ENCODE data around the gene GCN1. TPM values are rescaled to one million over a fixed set of nuclear protein-coding genes. Genes with fewer than 3 reads are reported as not detected.
"Not testable (repeated sequence)": the region's sequence is repeated elsewhere in the genome, so short reads cannot be mapped to it uniquely, and the experiment has no call there.

GCN1 gene
- polyA plus RNA-seq, 2 of the 4 experiments (the other 2 are of a cell fraction): 43.2 to 64.1 TPM

DNA sequence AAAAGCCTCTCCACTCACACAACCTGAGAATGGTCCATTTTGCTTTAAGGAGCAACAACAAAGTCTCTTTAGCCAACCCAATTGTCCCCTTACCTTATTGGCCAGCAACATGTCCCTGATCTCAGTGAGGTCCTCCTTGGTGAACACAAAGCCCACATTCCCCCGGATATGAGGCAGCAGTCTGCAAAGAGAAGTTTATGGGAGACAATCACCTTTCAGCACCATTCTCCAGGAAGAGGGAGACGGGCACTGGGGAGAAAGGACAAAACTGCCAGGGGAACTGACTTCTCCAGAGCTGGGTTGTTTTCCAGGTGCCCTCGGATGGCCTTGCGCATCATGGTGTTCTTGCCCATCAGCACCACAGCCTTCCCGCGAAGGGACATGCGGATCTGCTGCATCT is 4.5 kb upstream of the GCN1 start:
- WGBS (ENCODE audit: missing lambda C conversion rate): 40% methylated on average over 7 of the region's 7 CpGs
- peak overlapping the region; percentile 99 for H3K4me2 ChIP-seq
- peak overlapping the region; percentile 93 for H3K4me3 ChIP-seq
- ChIA-PET CTCF (interaction anchor here (1.0 to 18.1 kb wide), 2 partner anchors 26 to 65 kb away, joined by 4 to 308 read pairs; no protein-coding TSS in a partner anchor), POLR2A (interaction anchor here (5.9 kb wide), 1 partner anchor 30 kb away, joined by 132 read pairs; no protein-coding TSS in a partner anchor)
- no peaks in the 10 kb centered on the region for H3K9me3 ChIP-seq
- ATAC-seq (no peak), FAIRE-seq (no peak), DNase-seq (ENCODE audit: low read depth in 1 of 2, low spot score in 1 of 2) (no peak)
- H3K4me1 ChIP-seq: peaks cover 43% of the 10 kb centered on the region
- H3K27ac ChIP-seq: peak overlapping the region; percentile 92; a peak in 5 of 6 replicates
- TF ChIP-seq, protein P1, sequence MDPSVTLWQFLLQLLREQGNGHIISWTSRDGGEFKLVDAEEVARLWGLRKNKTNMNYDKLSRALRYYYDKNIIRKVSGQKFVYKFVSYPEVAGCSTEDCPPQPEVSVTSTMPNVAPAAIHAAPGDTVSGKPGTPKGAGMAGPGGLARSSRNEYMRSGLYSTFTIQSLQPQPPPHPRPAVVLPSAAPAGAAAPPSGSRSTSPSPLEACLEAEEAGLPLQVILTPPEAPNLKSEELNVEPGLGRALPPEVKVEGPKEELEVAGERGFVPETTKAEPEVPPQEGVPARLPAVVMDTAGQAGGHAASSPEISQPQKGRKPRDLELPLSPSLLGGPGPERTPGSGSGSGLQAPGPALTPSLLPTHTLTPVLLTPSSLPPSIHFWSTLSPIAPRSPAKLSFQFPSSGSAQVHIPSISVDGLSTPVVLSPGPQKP (IDR thresholded peaks at IDR 0.05; ENCODE audit: low read depth, low read length): no peak
- TF ChIP-seq ESRRA (IDR thresholded peaks at IDR 0.05; ENCODE audit: borderline replicate concordance, low read length) (no peak), JUN (IDR thresholded peaks at IDR 0.05) (0 out of 5 replicates have a peak, but pooled peaks of 1 of the 2 experiments have one; percentile 26)

- 76% methylated on average over 4 of the region's 4 CpGs for WGBS (ENCODE audit: missing lambda C conversion rate)
- Histone ChIP-seq H3K4me2 (peak overlapping the region; percentile 99), H3K27ac (peak overlapping the region in 1 of 2 experiments; percentile 22; a peak in 1 of 6 replicates), H3K4me1 (peaks cover 54% of the 10 kb centered on the region), H3K9me3 (no peaks in the 10 kb centered on the region), H3K4me3 (peak overlapping the region; percentile 2; the same call in 1 of the 3 replicates)
- ChIA-PET POLR2A (interaction anchor here (0.6 to 5.9 kb wide), 3 partner anchors 31 to 96 kb away, joined by 3 to 132 read pairs (median 4); partner anchors contain the start of gene RNU4-1), CTCF (interaction anchor here (0.6 to 18.1 kb wide), 5 partner anchors 27 to 77 kb away, joined by 3 to 308 read pairs (median 3); partner anchors contain the start of gene PXN)
- DNase-seq (ENCODE audit: low read depth in 1 of 2, low spot score in 1 of 2): no peak
- ATAC-seq: no peak
- FAIRE-seq: no peak
- TF ChIP-seq FOXS1 (CRISPR knock-in tag; IDR thresholded peaks at IDR 0.05): no peak
- TF ChIP-seq TFCP2L1 (CRISPR knock-in tag; IDR thresholded peaks at IDR 0.05): 0 out of 2 replicates have a peak, but pooled peaks have one; percentile 32
Measured at GRCh38 chr12:120197542-120197887, 3.0 kb upstream of the GCN1 start.

GRCh38 chr12:120196817-120197541 is 2.5 kb upstream of the GCN1 start:
- POLR2A ChIA-PET; H3K9me3 ChIP-seq; ATAC-seq; FAIRE-seq; DNase-seq (ENCODE audit: low read depth in 1 of 2, low spot score in 1 of 2); H3K4me3 ChIP-seq: not testable (repeated sequence)
- H3K4me2 ChIP-seq: peak overlapping the region; percentile 99
- peaks cover 54% of the 10 kb centered on the region for H3K4me1 ChIP-seq
- CTCF ChIA-PET: interaction anchor here (0.6 to 18.1 kb wide), 4 partner anchors 28 to 78 kb away, joined by 3 to 308 read pairs (median 4); no protein-coding TSS in a partner anchor
- peak in 1 of 2 experiments; percentile 33; a peak in 2 of 5 replicates for TF ChIP-seq JUN (IDR thresholded peaks at IDR 0.05)
- TF ChIP-seq TFCP2L1 (CRISPR knock-in tag; IDR thresholded peaks at IDR 0.05): peak; percentile 44; the same call in 1 of the 2 replicates
- peak overlapping the region in 1 of 2 experiments; percentile 22; a peak in 1 of 6 replicates for H3K27ac ChIP-seq
- WGBS (ENCODE audit: missing lambda C conversion rate): 77% methylated on average over 7 of the region's 7 CpGs

DNA sequence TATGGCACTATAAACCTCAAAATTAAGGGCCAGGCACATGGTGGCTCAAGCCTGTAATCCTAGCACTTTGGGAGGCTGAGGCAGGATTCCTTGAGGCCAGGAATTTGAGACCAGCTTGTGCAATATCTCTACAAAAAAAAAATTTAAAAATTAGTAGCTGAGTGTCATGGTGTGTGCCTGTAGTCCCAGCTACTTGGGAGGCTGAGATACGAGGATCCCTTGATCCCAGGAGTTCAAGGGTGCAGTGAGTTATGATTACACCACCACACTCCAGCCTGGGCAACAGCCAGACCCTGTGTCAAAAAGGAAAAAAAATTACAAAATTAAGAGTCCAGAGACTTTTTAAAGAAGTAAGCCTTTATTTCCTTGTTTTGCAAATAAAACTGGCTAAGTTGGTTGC is 1.8 kb upstream of the GCN1 start:
- no peak for DNase-seq (ENCODE audit: low read depth in 1 of 2, low spot score in 1 of 2)
- no peaks in the 10 kb centered on the region for H3K9me3 ChIP-seq
- no peak for TF ChIP-seq ATOH8 (CRISPR knock-in tag; IDR thresholded peaks at IDR 0.05; ENCODE audit: low read depth)
- no peak for TF ChIP-seq HOXB13 (CRISPR knock-in tag; IDR thresholded peaks at IDR 0.05; ENCODE audit: low read depth)
- no peak for TF ChIP-seq BHLHE40 (IDR thresholded peaks at IDR 0.05; ENCODE audit: low read depth, low read length)
- no peak for TF ChIP-seq ZSCAN20 (CRISPR knock-in tag; IDR thresholded peaks at IDR 0.05)
- 0 out of 2 replicates have a peak, but pooled peaks have one; percentile 7 for TF ChIP-seq MAX (IDR thresholded peaks at IDR 0.05)
- POLR2A ChIA-PET: no interaction called here
- CTCF ChIA-PET: interaction anchor here (1.2 to 18.1 kb wide), 3 partner anchors 28 to 70 kb away, joined by 4 to 308 read pairs (median 6); partner anchors contain the start of gene PXN
- H3K4me2 ChIP-seq: peak overlapping the region; percentile 99; the same call in 2 of the 3 replicates
- WGBS (ENCODE audit: missing lambda C conversion rate): 91% methylated on average over 1 of the region's 1 CpG
- ATAC-seq: no peak
- no peak overlapping the region for H3K4me3 ChIP-seq
- H3K27ac ChIP-seq: no peak overlapping the region
- FAIRE-seq: no peak
- H3K4me1 ChIP-seq: peaks cover 54% of the 10 kb centered on the region

DNA sequence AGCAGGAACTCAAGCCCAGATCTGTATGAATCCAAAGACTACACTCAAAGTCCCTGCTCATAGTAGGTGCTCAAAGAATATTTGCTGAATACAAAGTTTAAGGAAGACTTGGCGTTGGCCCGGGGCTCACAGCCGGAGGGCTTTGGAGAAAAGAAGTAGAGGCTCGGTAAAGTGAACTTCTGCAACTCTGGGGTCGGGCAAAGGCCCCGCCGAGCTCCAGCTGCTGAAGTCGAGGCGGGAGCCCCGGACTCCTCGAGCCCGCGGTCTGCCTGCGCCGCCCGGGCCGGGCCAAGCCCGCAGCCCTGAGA is 335 bp downstream of the GCN1 start:
- H3K4me1 ChIP-seq: peaks cover 52% of the 10 kb centered on the region
- FAIRE-seq: no peak
- CTCF ChIA-PET: interaction anchor here (0.6 kb wide), 1 partner anchor 97 kb away, joined by 6 read pairs; no protein-coding TSS in a partner anchor
- TF ChIP-seq HOXA7 (CRISPR knock-in tag; IDR thresholded peaks at IDR 0.05) (no peak), TP53 (CRISPR knock-in tag; IDR thresholded peaks at IDR 0.05) (no peak), RFX5 (IDR thresholded peaks at IDR 0.05) (no peak), FOSL2 (IDR thresholded peaks at IDR 0.05) (no peak), FOSL2 (CRISPR knock-in tag; IDR thresholded peaks at IDR 0.05) (no peak), MAX (IDR thresholded peaks at IDR 0.05) (no peak)
- TF ChIP-seq, protein P2, sequence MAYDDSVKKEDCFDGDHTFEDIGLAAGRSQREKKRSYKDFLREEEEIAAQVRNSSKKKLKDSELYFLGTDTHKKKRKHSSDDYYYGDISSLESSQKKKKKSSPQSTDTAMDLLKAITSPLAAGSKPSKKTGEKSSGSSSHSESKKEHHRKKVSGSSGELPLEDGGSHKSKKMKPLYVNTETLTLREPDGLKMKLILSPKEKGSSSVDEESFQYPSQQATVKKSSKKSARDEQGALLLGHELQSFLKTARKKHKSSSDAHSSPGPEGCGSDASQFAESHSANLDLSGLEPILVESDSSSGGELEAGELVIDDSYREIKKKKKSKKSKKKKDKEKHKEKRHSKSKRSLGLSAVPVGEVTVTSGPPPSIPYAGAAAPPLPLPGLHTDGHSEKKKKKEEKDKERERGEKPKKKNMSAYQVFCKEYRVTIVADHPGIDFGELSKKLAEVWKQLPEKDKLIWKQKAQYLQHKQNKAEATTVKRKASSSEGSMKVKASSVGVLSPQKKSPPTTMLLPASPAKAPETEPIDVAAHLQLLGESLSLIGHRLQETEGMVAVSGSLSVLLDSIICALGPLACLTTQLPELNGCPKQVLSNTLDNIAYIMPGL (CRISPR knock-in tag; IDR thresholded peaks at IDR 0.05; ENCODE audit: borderline replicate concordance): no peak
- TF ChIP-seq, protein P3, sequence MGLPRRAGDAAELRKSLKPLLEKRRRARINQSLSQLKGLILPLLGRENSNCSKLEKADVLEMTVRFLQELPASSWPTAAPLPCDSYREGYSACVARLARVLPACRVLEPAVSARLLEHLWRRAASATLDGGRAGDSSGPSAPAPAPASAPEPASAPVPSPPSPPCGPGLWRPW (IDR thresholded peaks at IDR 0.05): no peak
- peak overlapping the region; percentile 68 for H3K4me3 ChIP-seq
- H3K9me3 ChIP-seq: no peaks in the 10 kb centered on the region
- no peak for DNase-seq (ENCODE audit: low read depth in 1 of 2, low spot score in 1 of 2)
- H3K27ac ChIP-seq: peak overlapping the region; percentile 95 to 97
- H3K4me2 ChIP-seq: peak overlapping the region; percentile 99
- 1% methylated on average over 10 of the region's 18 CpGs for WGBS (ENCODE audit: missing lambda C conversion rate)
- POLR2A ChIA-PET: no interaction called here
- ATAC-seq: peak in 1 of 2 experiments; percentile 55; a peak in 4 of 6 replicates
